CD4-positive, CD25-positive, alpha-beta regulatory T cell (primary cell): ENCODE results near the gene ANKRD44. TPM values are rescaled to one million over a fixed set of nuclear protein-coding genes. Genes with fewer than 3 reads are reported as not detected.

Experiments used
- ATAC-seq, 2 donors: fragments of 150-1000 bp; cut with Tn5 transposase; one replicate each; pipeline ENCODE4 v1.10.0; 2021; ENCODE audit warnings: low read depth in 2 of 2, moderate number of reproducible peaks in 2 of 2, moderate library complexity in 1 of 2
- DNase-seq, 3 donors: peaks; one replicate each; pipeline versions ENCODE4 v3.0.0 to v3.0.0-alpha.2; 2012 to 2022; ENCODE audit warnings: mixed read lengths in 1 of 3
- H3K27ac ChIP-seq: one replicate; pipeline ENCODE4 v1.7.0; 2013; ENCODE audit warnings: mild to moderate bottlenecking, low read length; ENCODE audit not compliant: insufficient read depth, poor library complexity, severe bottlenecking
- H3K27me3 ChIP-seq: one replicate; pipeline ENCODE4 v1.7.0; 2013; ENCODE audit warnings: low read length; ENCODE audit not compliant: control insufficient read depth, insufficient read depth
- H3K36me3 ChIP-seq: one replicate; pipeline ENCODE4 v1.7.0; 2013; ENCODE audit warnings: mild to moderate bottlenecking, low read length, moderate library complexity; ENCODE audit not compliant: control insufficient read depth, insufficient read depth
- H3K4me1 ChIP-seq: 2 replicates; pipeline ENCODE4 v1.7.0; 2013; ENCODE audit warnings: mild to moderate bottlenecking, low read length; ENCODE audit not compliant: insufficient read depth, control insufficient read depth, poor library complexity, severe bottlenecking
- H3K4me3 ChIP-seq: one replicate; pipeline ENCODE4 v1.7.0; 2013; ENCODE audit warnings: low read depth, mild to moderate bottlenecking, low read length, moderate library complexity
- H3K9me3 ChIP-seq, 2 experiments: 1 replicate in 1 of 2; 2 replicates in 1 of 2; pipeline ENCODE4 v1.7.0; 2013; ENCODE audit warnings: low read length in 2 of 2, mild to moderate bottlenecking in 1 of 2, moderate library complexity in 1 of 2; ENCODE audit not compliant: control insufficient read depth in 2 of 2
- H3K27ac Mint-ChIP-seq, 3 donors: one replicate each; pipeline ENCODE4 v1.8.0; 2020 to 2022; ENCODE audit warnings: mild to moderate bottlenecking in 3 of 3, mixed read lengths in 3 of 3, moderate library complexity in 2 of 3
- H3K27me3 Mint-ChIP-seq: one replicate; pipeline ENCODE4 v1.8.0; 2022; ENCODE audit warnings: mild to moderate bottlenecking, mixed read lengths
- H3K36me3 Mint-ChIP-seq: one replicate; pipeline ENCODE4 v1.8.0; 2020; ENCODE audit warnings: mixed read lengths
- H3K4me1 Mint-ChIP-seq, 4 donors: one replicate each; pipeline ENCODE4 v1.8.0; 2020 to 2022; ENCODE audit warnings: mixed read lengths in 4 of 4, mild to moderate bottlenecking in 1 of 4
- H3K4me3 Mint-ChIP-seq, 4 donors: one replicate each; pipeline ENCODE4 v1.8.0; 2020 to 2022; ENCODE audit warnings: mild to moderate bottlenecking in 4 of 4, mixed read lengths in 4 of 4, moderate library complexity in 3 of 4
- H3K9me3 Mint-ChIP-seq, 7 donors: one replicate each; pipeline ENCODE4 v1.8.0; 2020 to 2022; ENCODE audit warnings: mixed read lengths in 7 of 7, mild to moderate bottlenecking in 3 of 7, moderate library complexity in 2 of 7
- polyA plus RNA-seq, 4 donors: library from polyadenylated mRNA; unstranded; fragments of 300-500 nt; fragmentation: Illumina TruSeq; gene quantifications; one replicate each; pipeline ENCODE4 v1.2.3, GENCODE V29; 2021
- total RNA-seq: library from RNA; stranded (reverse); gene quantifications from one replicate; pipeline ENCODE4 v1.2.3, GENCODE V29; 2022

The ANKRD44 gene
- total and polyA plus RNA-seq, 5 donors from 2014 or later: 69.6 to 301 (median 85.0) TPM

- Mint-ChIP-seq H3K4me1 (peaks cover 39 to 90% (median 67%) of the 10 kb centered on the region in 4 donors), H3K36me3 (peaks cover 13% of the 10 kb centered on the region), H3K4me3 (peak overlapping the region; percentile 68 to 88 (median 80)), H3K9me3 (peaks cover 0 to 2% (median 0%) of the 10 kb centered on the region in 7 donors), H3K27me3 (no peaks in the 10 kb centered on the region), H3K27ac (peak overlapping the region; percentile 92 to 95 (median 95))
- Histone ChIP-seq H3K27me3 (no peaks in the 10 kb centered on the region), H3K4me1 (peaks cover 69% of the 10 kb centered on the region), H3K36me3 (no peaks in the 10 kb centered on the region), H3K4me3 (peak overlapping the region; percentile 72), H3K27ac (peak overlapping the region; percentile 88), H3K9me3 (no peaks in the 10 kb centered on the region)
- ATAC-seq (peak; percentile 94 to 97), DNase-seq (peak; percentile 53 to 85 (median 76))
Observed at GRCh38 chr2:197286805-197287595, 23.6 kb downstream of the ANKRD44 start.

GRCh38 chr2:197285361-197285760 lies 25.2 kb downstream of the ANKRD44 start:
- H3K4me3 ChIP-seq: peak overlapping the region; percentile 60
- no peaks in the 10 kb centered on the region for H3K27me3 ChIP-seq
- ATAC-seq: no peak
- H3K27ac ChIP-seq: peak overlapping the region; percentile 49
- H3K4me1 Mint-ChIP-seq: peaks cover 46 to 92% (median 74%) of the 10 kb centered on the region in 4 donors
- H3K4me1 ChIP-seq: peaks cover 82% of the 10 kb centered on the region
- no peaks in the 10 kb centered on the region for H3K36me3 ChIP-seq
- peak overlapping the region; percentile 77 to 92 (median 79) for H3K27ac Mint-ChIP-seq
- no peak for DNase-seq
- peaks cover 0 to 2% (median 0%) of the 10 kb centered on the region in 7 donors for H3K9me3 Mint-ChIP-seq
- H3K9me3 ChIP-seq: no peaks in the 10 kb centered on the region
- peak overlapping the region; percentile 42 to 64 (median 52) for H3K4me3 Mint-ChIP-seq
- no peaks in the 10 kb centered on the region for H3K27me3 Mint-ChIP-seq
- peaks cover 15% of the 10 kb centered on the region for H3K36me3 Mint-ChIP-seq

- H3K27ac ChIP-seq: no peak overlapping the region
- no peak for DNase-seq
- H3K4me3 ChIP-seq: no peak overlapping the region
- peak overlapping the region in 2 of 3 donors; percentile 79 to 92 for H3K27ac Mint-ChIP-seq
- H3K27me3 ChIP-seq: no peaks in the 10 kb centered on the region
- peaks cover 85% of the 10 kb centered on the region for H3K4me1 ChIP-seq
- peaks cover 50 to 92% (median 74%) of the 10 kb centered on the region in 4 donors for H3K4me1 Mint-ChIP-seq
- peaks cover 15% of the 10 kb centered on the region for H3K36me3 Mint-ChIP-seq
- ATAC-seq: no peak
- peaks cover 0 to 2% (median 0%) of the 10 kb centered on the region in 7 donors for H3K9me3 Mint-ChIP-seq
- no peaks in the 10 kb centered on the region for H3K27me3 Mint-ChIP-seq
- H3K4me3 Mint-ChIP-seq: peak overlapping the region in 2 of 4 donors; percentile 22 to 64
- H3K9me3 ChIP-seq: no peaks in the 10 kb centered on the region
- peaks cover 1% of the 10 kb centered on the region for H3K36me3 ChIP-seq
Observed at GRCh38 chr2:197284956-197285355, 25.6 kb downstream of the ANKRD44 start.

- no peaks in the 10 kb centered on the region for H3K9me3 ChIP-seq
- H3K4me1 Mint-ChIP-seq: peaks cover 49 to 95% (median 76%) of the 10 kb centered on the region in 4 donors
- H3K27me3 Mint-ChIP-seq: no peaks in the 10 kb centered on the region
- H3K36me3 Mint-ChIP-seq: peaks cover 29% of the 10 kb centered on the region
- H3K27ac Mint-ChIP-seq: peak overlapping the region; percentile 60 to 95 (median 91)
- peaks cover 10% of the 10 kb centered on the region for H3K36me3 ChIP-seq
- H3K27me3 ChIP-seq: no peaks in the 10 kb centered on the region
- H3K4me3 Mint-ChIP-seq: peak overlapping the region; percentile 33 to 65 (median 48)
- peaks cover 83% of the 10 kb centered on the region for H3K4me1 ChIP-seq
- no peak for DNase-seq
- peak overlapping the region; percentile 9 for H3K4me3 ChIP-seq
- H3K9me3 Mint-ChIP-seq: no peaks in the 10 kb centered on the region
- ATAC-seq: no peak
- H3K27ac ChIP-seq: peak overlapping the region; percentile 69
Observed at GRCh38 chr2:197281421-197281820, 29.2 kb downstream of the ANKRD44 start.

- peak overlapping the region; percentile 61 for H3K4me3 ChIP-seq
- Mint-ChIP-seq H3K4me1 (peaks cover 46 to 89% (median 70%) of the 10 kb centered on the region in 4 donors), H3K36me3 (peaks cover 33% of the 10 kb centered on the region), H3K9me3 (no peaks in the 10 kb centered on the region), H3K4me3 (peak overlapping the region; percentile 62 to 84 (median 70)), H3K27me3 (no peaks in the 10 kb centered on the region), H3K27ac (peak overlapping the region; percentile 91 to 97 (median 94))
- no peaks in the 10 kb centered on the region for H3K9me3 ChIP-seq
- no peaks in the 10 kb centered on the region for H3K27me3 ChIP-seq
- H3K36me3 ChIP-seq: peaks cover 10% of the 10 kb centered on the region
- peaks cover 70% of the 10 kb centered on the region for H3K4me1 ChIP-seq
- H3K27ac ChIP-seq: peak overlapping the region; percentile 69
- DNase-seq (no peak), ATAC-seq (peak in 1 of 2 donors; percentile 22)
Observed at GRCh38 chr2:197280015-197280702, 30.4 kb downstream of the ANKRD44 start.

- Histone ChIP-seq H3K27me3 (no peaks in the 10 kb centered on the region), H3K36me3 (peaks cover 15% of the 10 kb centered on the region), H3K9me3 (no peaks in the 10 kb centered on the region), H3K4me1 (peaks cover 72% of the 10 kb centered on the region), H3K4me3 (peak overlapping the region; percentile 61), H3K27ac (peak overlapping the region; percentile 69)
- Mint-ChIP-seq H3K27ac (peak overlapping the region; percentile 91 to 97 (median 97)), H3K27me3 (no peaks in the 10 kb centered on the region), H3K9me3 (no peaks in the 10 kb centered on the region), H3K36me3 (peaks cover 33% of the 10 kb centered on the region), H3K4me1 (peaks cover 51 to 90% (median 71%) of the 10 kb centered on the region in 4 donors), H3K4me3 (peak overlapping the region; percentile 65 to 84 (median 72))
- no peak for ATAC-seq
- DNase-seq: no peak
Observed at GRCh38 chr2:197278799-197279763, 31.5 kb downstream of the ANKRD44 start.

- ATAC-seq: no peak
- Histone ChIP-seq H3K27me3 (no peaks in the 10 kb centered on the region), H3K36me3 (peaks cover 15% of the 10 kb centered on the region), H3K4me1 (peaks cover 76% of the 10 kb centered on the region), H3K27ac (peak overlapping the region; percentile 23), H3K4me3 (peak overlapping the region; percentile 4), H3K9me3 (no peaks in the 10 kb centered on the region)
- Mint-ChIP-seq H3K4me3 (peak overlapping the region; percentile 33 to 84 (median 63)), H3K36me3 (peaks cover 33% of the 10 kb centered on the region), H3K27me3 (no peaks in the 10 kb centered on the region), H3K9me3 (no peaks in the 10 kb centered on the region), H3K4me1 (peaks cover 49 to 92% (median 73%) of the 10 kb centered on the region in 4 donors), H3K27ac (peak overlapping the region; percentile 40 to 91 (median 88))
- DNase-seq: no peak
Observed at GRCh38 chr2:197277794-197278193, 32.8 kb downstream of the ANKRD44 start.
